ENCODE measurements around the gene LIMS2. TPM values are rescaled to one million over a fixed set of nuclear protein-coding genes. Genes with fewer than 3 reads are reported as not detected.

The LIMS2 gene
- total and polyA plus RNA-seq, 2 experiments from 2014 or later: 32.9 to 48.8 TPM

DNA sequence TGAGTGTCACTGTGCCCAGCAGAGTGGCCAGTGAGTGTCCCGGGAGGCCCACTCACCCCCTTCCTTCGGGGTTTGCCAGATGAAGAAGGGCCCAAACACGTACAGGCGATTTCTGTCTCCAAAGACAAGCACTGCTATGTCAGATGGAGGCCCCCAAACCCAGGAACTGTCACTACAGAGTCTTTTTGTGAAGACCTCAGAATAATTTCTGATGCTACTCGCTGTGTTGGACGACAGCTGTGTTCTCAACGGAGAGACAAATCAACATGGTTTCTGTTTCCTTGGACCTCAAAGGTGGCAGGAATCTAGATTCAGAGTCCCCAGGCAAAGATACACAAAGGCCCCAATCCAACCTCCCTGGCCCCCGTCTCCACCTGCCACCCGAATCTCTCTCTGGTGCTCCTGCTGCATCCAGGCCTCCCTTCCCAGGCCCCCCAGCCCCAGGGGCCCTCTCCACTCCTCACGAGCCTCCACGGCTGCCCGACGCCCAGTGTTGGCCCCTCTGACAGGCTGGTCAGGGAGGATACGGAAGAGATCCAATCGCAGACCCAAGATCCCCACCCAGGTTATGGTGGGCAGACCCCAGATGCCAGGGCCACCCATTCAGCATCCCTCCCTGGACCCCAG, 31.8 kb downstream of the LIMS2 start:
- TF ChIP-seq, protein P1, sequence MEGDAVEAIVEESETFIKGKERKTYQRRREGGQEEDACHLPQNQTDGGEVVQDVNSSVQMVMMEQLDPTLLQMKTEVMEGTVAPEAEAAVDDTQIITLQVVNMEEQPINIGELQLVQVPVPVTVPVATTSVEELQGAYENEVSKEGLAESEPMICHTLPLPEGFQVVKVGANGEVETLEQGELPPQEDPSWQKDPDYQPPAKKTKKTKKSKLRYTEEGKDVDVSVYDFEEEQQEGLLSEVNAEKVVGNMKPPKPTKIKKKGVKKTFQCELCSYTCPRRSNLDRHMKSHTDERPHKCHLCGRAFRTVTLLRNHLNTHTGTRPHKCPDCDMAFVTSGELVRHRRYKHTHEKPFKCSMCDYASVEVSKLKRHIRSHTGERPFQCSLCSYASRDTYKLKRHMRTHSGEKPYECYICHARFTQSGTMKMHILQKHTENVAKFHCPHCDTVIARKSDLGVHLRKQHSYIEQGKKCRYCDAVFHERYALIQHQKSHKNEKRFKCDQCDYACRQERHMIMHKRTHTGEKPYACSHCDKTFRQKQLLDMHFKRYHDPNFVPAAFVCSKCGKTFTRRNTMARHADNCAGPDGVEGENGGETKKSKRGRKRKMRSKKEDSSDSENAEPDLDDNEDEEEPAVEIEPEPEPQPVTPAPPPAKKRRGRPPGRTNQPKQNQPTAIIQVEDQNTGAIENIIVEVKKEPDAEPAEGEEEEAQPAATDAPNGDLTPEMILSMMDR (IDR thresholded peaks at IDR 0.05; ENCODE audit: low read depth, low read length): no peak
- H3K4me1 ChIP-seq (ENCODE audit: low read depth): no peaks in the 10 kb centered on the region
- H3K36me3 ChIP-seq: no peaks in the 10 kb centered on the region
- H3K27me3 ChIP-seq: no peaks in the 10 kb centered on the region
- no peak overlapping the region for H3K27ac ChIP-seq
- H3K4me3 ChIP-seq: no peak overlapping the region
- no peaks in the 10 kb centered on the region for H3K9me3 ChIP-seq (ENCODE audit: low read depth)
- no peak for DNase-seq (ENCODE audit: low read depth in 1 of 2, low spot score in 1 of 2)

DNA sequence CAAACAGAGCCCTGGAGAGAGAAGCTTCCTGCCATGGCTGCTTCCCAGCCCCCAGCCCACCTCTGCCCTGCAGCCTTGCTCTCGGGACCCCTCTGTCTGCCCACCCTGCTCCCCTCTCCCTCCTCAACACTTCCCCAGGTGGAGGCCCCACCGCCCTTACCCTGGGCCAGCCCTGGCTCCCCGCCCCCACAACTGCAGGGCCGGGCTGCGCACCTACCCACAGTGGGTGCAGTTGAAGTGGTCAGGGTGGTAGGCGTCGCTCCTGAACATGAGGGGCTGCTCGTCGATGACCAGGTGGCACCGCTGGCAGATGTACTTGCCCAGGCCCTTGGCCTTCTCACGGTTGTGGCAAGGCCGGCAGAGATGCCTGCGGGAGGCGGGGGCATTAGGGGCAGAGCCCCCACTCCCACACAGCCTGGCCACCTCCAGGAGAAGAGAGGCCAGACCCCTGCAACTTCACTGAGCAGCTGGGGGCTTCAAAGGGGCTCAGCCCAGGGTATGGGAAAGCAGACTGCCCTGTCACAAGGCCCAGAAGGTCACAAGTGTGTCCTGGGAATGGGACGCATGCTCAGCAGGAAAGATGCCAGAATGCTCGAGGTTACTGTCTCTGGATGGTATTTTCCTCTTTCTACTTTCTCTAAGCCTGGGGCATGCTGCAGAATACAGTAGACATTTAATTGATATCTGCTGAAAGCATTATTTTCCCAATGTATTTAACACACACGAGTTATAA, 32.5 kb downstream of the LIMS2 start:
- TF ChIP-seq, protein P1 (IDR thresholded peaks at IDR 0.05; ENCODE audit: low read depth, low read length): no peak
- H3K4me3 ChIP-seq: no peak overlapping the region
- H3K4me1 ChIP-seq (ENCODE audit: low read depth): no peaks in the 10 kb centered on the region
- H3K27ac ChIP-seq: no peak overlapping the region
- no peaks in the 10 kb centered on the region for H3K9me3 ChIP-seq (ENCODE audit: low read depth)
- no peak for DNase-seq (ENCODE audit: low read depth in 1 of 2, low spot score in 1 of 2)
- H3K36me3 ChIP-seq: no peaks in the 10 kb centered on the region
- no peaks in the 10 kb centered on the region for H3K27me3 ChIP-seq

DNA sequence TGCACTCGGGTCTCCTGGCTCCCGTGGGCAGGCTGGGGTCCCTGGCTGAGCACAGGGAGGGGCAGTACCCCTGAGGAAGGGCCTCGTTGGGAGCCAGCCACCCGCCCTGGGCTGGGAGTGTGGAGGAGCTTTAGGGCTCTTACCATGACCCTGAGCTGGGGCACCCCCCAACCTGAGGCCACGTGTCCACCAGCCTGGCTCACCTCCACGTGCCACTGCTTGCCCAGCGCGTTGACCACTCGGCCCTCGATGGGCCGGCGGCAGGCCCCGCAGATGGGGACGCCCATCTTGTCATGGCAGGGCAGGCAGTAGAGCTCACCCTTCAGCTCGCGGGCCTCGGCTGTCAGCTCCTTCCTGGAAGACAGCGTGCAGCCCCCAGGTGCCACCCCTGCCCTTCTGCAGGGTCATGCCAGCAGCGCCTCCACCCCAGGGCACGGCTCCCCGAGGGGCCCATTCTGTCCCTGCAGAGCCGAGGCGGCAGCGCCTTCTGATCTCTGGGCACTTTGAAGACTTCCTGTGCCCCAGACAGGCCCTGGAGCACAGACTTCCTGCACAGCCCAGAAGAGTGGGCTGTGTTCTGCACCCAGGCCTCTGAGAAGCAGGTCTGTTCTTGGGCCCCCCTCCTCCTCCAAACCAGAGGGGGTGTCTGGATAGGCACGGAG, 33.4 kb downstream of the LIMS2 start:
- Histone ChIP-seq H3K27me3 (no peaks in the 10 kb centered on the region), H3K4me3 (no peak overlapping the region), H3K9me3 (ENCODE audit: low read depth) (no peaks in the 10 kb centered on the region), H3K4me1 (ENCODE audit: low read depth) (no peaks in the 10 kb centered on the region), H3K27ac (no peak overlapping the region), H3K36me3 (no peaks in the 10 kb centered on the region)
- TF ChIP-seq, protein P1 (IDR thresholded peaks at IDR 0.05; ENCODE audit: low read depth, low read length): no peak
- DNase-seq (ENCODE audit: low read depth in 1 of 2, low spot score in 1 of 2): no peak

DNA sequence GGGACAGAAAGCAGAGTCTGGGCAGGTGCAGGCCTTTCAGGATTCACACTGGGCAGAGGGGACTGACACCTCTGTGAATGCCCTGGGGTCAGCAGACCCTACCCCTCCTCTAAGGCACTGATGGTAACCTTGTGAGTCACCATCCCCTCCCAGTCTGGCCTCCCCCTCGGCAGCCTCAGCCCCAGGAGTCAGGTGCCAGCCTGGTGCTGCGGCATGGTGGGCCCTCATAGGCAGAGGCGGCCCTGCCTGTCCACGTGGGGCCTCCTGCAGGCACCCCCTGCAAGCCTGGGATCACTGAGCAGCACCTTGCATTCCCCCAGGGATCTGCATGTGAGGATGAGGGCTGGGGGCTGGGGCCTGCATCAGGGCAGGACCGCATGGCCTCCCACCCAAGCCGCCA, 34.2 kb downstream of the LIMS2 start:
- no peaks in the 10 kb centered on the region for H3K36me3 ChIP-seq
- no peak overlapping the region for H3K27ac ChIP-seq
- no peaks in the 10 kb centered on the region for H3K4me1 ChIP-seq (ENCODE audit: low read depth)
- TF ChIP-seq, protein P1 (IDR thresholded peaks at IDR 0.05; ENCODE audit: low read depth, low read length): no peak
- no peaks in the 10 kb centered on the region for H3K27me3 ChIP-seq
- no peak for DNase-seq (ENCODE audit: low read depth in 1 of 2, low spot score in 1 of 2)
- H3K4me3 ChIP-seq: no peak overlapping the region
- H3K9me3 ChIP-seq (ENCODE audit: low read depth): no peaks in the 10 kb centered on the region

DNA sequence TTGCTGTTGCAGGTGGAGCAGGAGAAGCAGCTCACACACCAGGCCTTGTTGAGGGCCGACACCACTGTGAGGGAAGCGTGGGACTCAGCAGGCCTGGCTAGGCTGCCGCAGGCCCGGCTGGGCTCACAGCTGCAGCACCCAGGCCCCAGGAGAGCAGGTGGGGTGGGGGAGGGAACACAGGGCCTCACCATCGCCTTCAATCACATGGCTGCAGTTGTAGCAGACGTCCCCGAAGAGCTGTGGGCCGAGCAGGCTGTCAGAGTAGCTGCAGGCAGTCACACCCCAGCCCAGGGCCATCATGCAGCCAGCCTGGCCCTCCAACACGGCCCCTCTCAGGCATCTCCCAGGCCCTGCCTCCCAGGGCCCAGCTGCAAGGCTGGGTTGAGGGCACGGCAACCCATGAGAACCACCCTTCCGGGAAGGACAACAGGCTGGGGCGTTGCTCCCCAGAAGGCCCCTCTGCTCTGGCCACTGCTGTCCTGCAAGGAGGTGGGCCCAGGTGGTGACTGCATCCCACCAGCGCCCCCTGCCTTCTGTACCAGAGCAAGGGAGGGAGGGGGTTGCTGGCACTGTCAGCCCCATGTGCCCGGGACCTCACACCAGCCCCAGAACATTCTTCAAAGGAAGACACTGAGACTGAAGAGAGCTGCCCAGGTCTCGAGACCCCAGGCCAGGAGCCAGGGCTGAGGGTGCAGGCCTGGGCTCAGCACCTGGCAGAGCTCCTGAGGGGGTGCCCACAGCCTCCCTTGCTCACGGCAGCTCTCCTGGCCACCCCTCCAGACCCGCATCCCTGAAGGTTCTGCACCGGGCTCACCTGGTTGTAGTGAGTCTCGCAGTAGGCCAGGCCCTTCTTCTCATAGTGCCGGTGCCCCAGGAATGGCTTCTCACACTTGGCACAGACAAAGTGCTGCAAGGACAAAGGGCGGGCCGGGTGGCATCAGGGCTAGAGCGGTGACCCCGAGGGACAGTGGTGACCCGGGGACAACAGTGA, 35.0 kb downstream of the LIMS2 start:
- H3K4me1 ChIP-seq (ENCODE audit: low read depth): no peaks in the 10 kb centered on the region
- no peak for DNase-seq (ENCODE audit: low read depth in 1 of 2, low spot score in 1 of 2)

More for the DNA sequence above, 35.0 kb downstream of the LIMS2 start:
- no peaks in the 10 kb centered on the region for H3K36me3 ChIP-seq
- TF ChIP-seq, protein P1 (IDR thresholded peaks at IDR 0.05; ENCODE audit: low read depth, low read length): no peak
- no peaks in the 10 kb centered on the region for H3K27me3 ChIP-seq
- H3K4me3 ChIP-seq: no peak overlapping the region
- H3K9me3 ChIP-seq (ENCODE audit: low read depth): no peaks in the 10 kb centered on the region
- no peak overlapping the region for H3K27ac ChIP-seq
